Peyer's patch (tissue), 4 donors: ENCODE measurements around the gene WTIP.

Experiments used
- CTCF ChIP-seq, 6 experiments: fragments of 450-650 bp in 4 of 6; fragments of 200-600 bp in 2 of 6; sonication (generic) in 1 of 6; IDR thresholded peaks; one replicate each; pipeline ENCODE4 v1.5.1; 2017 to 2019; ENCODE audit warnings: antibody characterized with exemption in 6 of 6, mild to moderate bottlenecking in 3 of 6, moderate library complexity in 1 of 6
- POLR2A ChIP-seq, 2 donors: fragments of 450-650 bp; IDR thresholded peaks; one replicate each; pipeline ENCODE4 v1.5.1; 2017; ENCODE audit warnings: antibody characterized with exemption in 2 of 2, mild to moderate bottlenecking in 2 of 2, moderate library complexity in 2 of 2

GRCh38 chr19:34475975-34476594 is 5.5 kb upstream of the WTIP start:
- TF ChIP-seq CTCF (IDR thresholded peaks at IDR 0.05) (no peak), POLR2A (IDR thresholded peaks at IDR 0.05) (no peak)
